GM12878 (cell line): ENCODE measurements around the gene CHCHD3. TPM values are rescaled to one million over a fixed set of nuclear protein-coding genes. Genes with fewer than 3 reads are reported as not detected.

ENCODE experiments used
- ATAC-seq: fragments of 200-7000 bp; cut with Tn5 transposase; 3 replicates; pipeline ENCODE4 v1.9.1; 2020; ENCODE audit warnings: mild to moderate bottlenecking, moderate library complexity
- BruUV-seq: library from RNA; stranded (reverse); fragments of 400-500 nt; replicated peaks from 2 replicates; lab custom pipeline; 2021; lab: Mats Ljungman, UMichigan
- CTCF ChIA-PET: fragments of 300-600 bp; sonication (Branson Sonifier 250); formaldehyde crosslinking; extraction: SDS; loops from one replicate; lab custom pipeline; 2021; ENCODE audit warnings: inconsistent platforms; lab: Yijun Ruan, JAX
- POLR2A ChIA-PET: fragments of 350-600 bp; formaldehyde crosslinking; extraction: SDS; loops from one replicate; lab custom pipeline; 2021; ENCODE audit warnings: inconsistent platforms; lab: Charles Lee
- RAD21 ChIA-PET: fragments of 300-600 bp; sonication (Branson Sonifier 250); formaldehyde crosslinking; loops from one replicate; lab custom pipeline; 2023; ENCODE audit warnings: antibody characterized with exemption; ENCODE audit not compliant: unreplicated experiment; lab: Charles Lee
- SMC1A ChIA-PET: fragments of 300-600 bp; sonication (Branson Sonifier 250); formaldehyde crosslinking; loops from one replicate; lab custom pipeline; 2023; ENCODE audit not compliant: unreplicated experiment, uncharacterized antibody; lab: Charles Lee
- DNase-seq: peaks from one replicate; pipeline ENCODE4 v3.0.0-alpha.2; 2011; ENCODE audit warnings: low read depth, low spot score
- FAIRE-seq: peaks from 3 replicates; lab custom pipeline; 2011; peaks lifted over from hg19 to GRCh38; lab: Jason Lieb, UNC
- H2AFZ ChIP-seq: 2 replicates; pipeline ENCODE4 v1.6.0; 2011; ENCODE audit warnings: low read depth, low read length, control low read depth; ENCODE audit not compliant: control insufficient read depth
- H3K27ac ChIP-seq: 2 replicates; pipeline ENCODE4 v1.5.1; 2011; ENCODE audit warnings: control low read depth; ENCODE audit not compliant: control insufficient read depth, insufficient read depth
- H3K27me3 ChIP-seq, 2 experiments: replicated peaks in 1 of 2; 2 replicates each; pipeline versions ENCODE4 v1.6.0 to v1.6.1; 2011; ENCODE audit warnings: low read length in 1 of 2; ENCODE audit not compliant: control insufficient read depth in 2 of 2, insufficient read depth in 2 of 2
- H3K36me3 ChIP-seq, 2 experiments: 2 replicates each; pipeline ENCODE4 v1.5.1; 2011; ENCODE audit warnings: low read length in 1 of 2; ENCODE audit not compliant: control insufficient read depth in 2 of 2, insufficient read depth in 2 of 2
- H3K4me1 ChIP-seq: 2 replicates; pipeline ENCODE4 v1.6.1; 2011; ENCODE audit warnings: mild to moderate bottlenecking, low read length, moderate library complexity, mixed read lengths; ENCODE audit not compliant: control insufficient read depth, insufficient read depth
- H3K4me2 ChIP-seq: 2 replicates; pipeline ENCODE4 v1.6.0; 2011; ENCODE audit warnings: control low read depth; ENCODE audit not compliant: control insufficient read depth, insufficient read depth
- H3K4me3 ChIP-seq: fragments of 200-600 bp; sonication (generic); 2 replicates; pipeline ENCODE4 v1.5.1; 2016
- H3K79me2 ChIP-seq: 2 replicates; pipeline ENCODE4 v1.6.0; 2011; ENCODE audit warnings: low read length; ENCODE audit not compliant: control insufficient read depth, insufficient read depth
- H3K9ac ChIP-seq: 2 replicates; pipeline ENCODE4 v1.8.0; 2011; ENCODE audit warnings: low read length, control low read depth, mixed read lengths; ENCODE audit not compliant: control insufficient read depth, insufficient read depth
- H3K9me3 ChIP-seq: replicated peaks from 3 replicates; pipeline ENCODE4 v1.5.1; 2011; ENCODE audit warnings: mild to moderate bottlenecking, low read length; ENCODE audit not compliant: control insufficient read depth, insufficient read depth
- H4K20me1 ChIP-seq: 2 replicates; pipeline ENCODE4 v1.6.0; 2011; ENCODE audit not compliant: control insufficient read depth, insufficient read depth
- BMI1 ChIP-seq: fragments of 450-650 bp; IDR thresholded peaks from 2 replicates; pipeline ENCODE4 v1.6.1; 2016; ENCODE audit warnings: mild to moderate bottlenecking, moderate library complexity, borderline replicate concordance
- CEBPB ChIP-seq, 2 experiments: fragments of 150-350 bp in 1 of 2; IDR thresholded peaks; 2 replicates each; pipeline ENCODE4 v1.6.1; 2012 to 2014; ENCODE audit warnings: low read depth in 2 of 2, low read length in 2 of 2, borderline replicate concordance in 1 of 2, inconsistent platforms in 1 of 2
- KAT2A ChIP-seq: conservative IDR thresholded peaks from 2 replicates; pipeline ENCODE4 v1.6.1; 2011; ENCODE audit warnings: low read depth, low read length; ENCODE audit not compliant: control insufficient read depth
- SMAD1 ChIP-seq: fragments of 450-650 bp; IDR thresholded peaks from 2 replicates; pipeline ENCODE4 v1.6.1; 2018; ENCODE audit warnings: mild to moderate bottlenecking, low read depth; ENCODE audit not compliant: partially characterized antibody
- SMAD5 ChIP-seq: IDR thresholded peaks from 2 replicates; pipeline ENCODE4 v1.6.1; 2016; ENCODE audit warnings: antibody characterized with exemption, low read depth
- TCF12 ChIP-seq: IDR thresholded peaks from 2 replicates; pipeline ENCODE4 v1.6.1; 2011; ENCODE audit warnings: low read depth, mild to moderate bottlenecking, low read length
- ZBED1 ChIP-seq: IDR thresholded peaks from 2 replicates; pipeline ENCODE4 v1.6.1; 2016; ENCODE audit warnings: borderline replicate concordance
- ZNF217 ChIP-seq: fragments of 450-650 bp; IDR thresholded peaks from 2 replicates; pipeline ENCODE4 v1.6.1; 2017; ENCODE audit warnings: antibody characterized with exemption, mild to moderate bottlenecking
- WGBS: methylation state at CpG from one replicate; pipeline ENCODE4 v1.1.6; 2016; ENCODE audit warnings: low lambda C conversion rate; ENCODE audit not compliant: insufficient replicate concordance, insufficient coverage; ENCODE audit errors: missing lambda C conversion rate; 5-methylcytosine and 5-hydroxymethylcytosine counted together
- in situ Hi-C: fragments of 300-500 bp; cut with MboI; formaldehyde crosslinking; loops from 9 replicates; pipeline ENCODE4 v1.14.3; 2018; ENCODE audit warnings: mixed read lengths
- intact Hi-C: fragments of 100-400 bp; cut with micrococcal nuclease; formaldehyde crosslinking; loops from one replicate; pipeline ENCODE4 v1.14.2; 2022; ENCODE audit not compliant: unreplicated experiment
- polyA plus RNA-seq, 11 experiments: library from polyadenylated mRNA; depleted of rRNA in 4 of 11; unstranded in 6 of 11; stranded (reverse) in 5 of 11; fragments of >200 nt; fragmentation: Nextera tagmentation in 4 of 11; fragmentation: Illumina TruSeq in 1 of 11; extraction: Ambion mirVana in 4 of 11; extraction: Trizol in 1 of 11; gene quantifications; 1 replicate in 1 of 11; 2 replicates in 10 of 11; pipeline versions ENCODE4 v1.2.1 to v1.2.3, GENCODE V29; 2011 to 2016; ENCODE audit warnings: inconsistent platforms in 2 of 11, missing spikeins in 2 of 11, low read depth in 1 of 11
- total RNA-seq, 4 experiments: library from RNA; depleted of rRNA in 3 of 4; stranded (reverse); fragments of >200 nt in 3 of 4; fragmentation: Illumina TruSeq in 1 of 4; extraction: Trizol in 1 of 4; gene quantifications; 2 replicates each; pipeline versions ENCODE4 v1.2.1 to v1.2.3, GENCODE V29; 2013 to 2021
- TF ChIP-seq, protein P1 (sequence below): IDR thresholded peaks from 2 replicates; pipeline ENCODE4 v1.6.1; 2012; ENCODE audit warnings: low read depth, low read length, improper control_type of control experiment
- TF ChIP-seq, protein P2 (sequence below): fragments of 450-650 bp; IDR thresholded peaks from 2 replicates; pipeline ENCODE4 v1.6.1; 2017; ENCODE audit warnings: borderline replicate concordance
- TF ChIP-seq, protein P3 (sequence below): fragments of 450-650 bp; IDR thresholded peaks from 2 replicates; pipeline ENCODE4 v1.6.1; 2014; ENCODE audit warnings: mild to moderate bottlenecking
- TF ChIP-seq, protein P4 (sequence below): IDR thresholded peaks from 2 replicates; pipeline ENCODE4 v1.6.1; 2011; ENCODE audit warnings: borderline replicate concordance, low read depth, mild to moderate bottlenecking, moderate library complexity, low read length; ENCODE audit not compliant: insufficient read depth, poor library complexity, severe bottlenecking
- TF ChIP-seq, protein P5 (sequence below): fragments of 150-350 bp; IDR thresholded peaks from 2 replicates; pipeline ENCODE4 v1.6.1; 2014; ENCODE audit warnings: mild to moderate bottlenecking, low read depth, low read length
- TF ChIP-seq, protein P6 (sequence below): IDR thresholded peaks from 2 replicates; pipeline ENCODE4 v1.6.1; 2011; ENCODE audit warnings: low read depth, mild to moderate bottlenecking, low read length, moderate library complexity, borderline replicate concordance; ENCODE audit errors: extremely low read depth

The CHCHD3 gene
- total and polyA plus RNA-seq, 10 of the 15 experiments (the other 5 are each of a cell fraction or from before 2014, with no cell fraction given) = 38.3 to 178 (median 96.2) TPM

DNA sequence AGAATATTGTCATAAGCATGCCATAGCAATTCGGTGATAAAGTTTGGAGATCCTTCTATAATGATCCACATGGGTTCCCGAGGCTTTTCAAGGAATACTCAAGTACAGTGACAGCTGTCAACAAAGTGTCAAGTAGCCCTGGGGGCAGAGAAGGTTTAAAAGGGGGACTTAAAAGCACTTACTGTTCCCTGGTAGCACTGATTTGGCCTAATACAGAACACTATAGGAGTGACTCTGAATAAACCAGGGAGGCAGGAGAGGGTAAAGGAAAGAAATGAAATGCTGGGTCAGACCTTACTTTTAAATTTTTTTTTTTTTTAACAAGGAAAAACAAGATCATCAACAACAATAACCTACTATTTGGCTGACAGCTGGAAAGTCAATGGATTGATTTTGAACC is 20.1 kb downstream of the CHCHD3 start:
- DNase-seq = no peak
- no peak overlapping the region for H3K9ac ChIP-seq
- in situ Hi-C loops = no loop called here

More for the DNA sequence above, 20.1 kb downstream of the CHCHD3 start:
- no peak for TF ChIP-seq SMAD1
- TF ChIP-seq, protein P1, sequence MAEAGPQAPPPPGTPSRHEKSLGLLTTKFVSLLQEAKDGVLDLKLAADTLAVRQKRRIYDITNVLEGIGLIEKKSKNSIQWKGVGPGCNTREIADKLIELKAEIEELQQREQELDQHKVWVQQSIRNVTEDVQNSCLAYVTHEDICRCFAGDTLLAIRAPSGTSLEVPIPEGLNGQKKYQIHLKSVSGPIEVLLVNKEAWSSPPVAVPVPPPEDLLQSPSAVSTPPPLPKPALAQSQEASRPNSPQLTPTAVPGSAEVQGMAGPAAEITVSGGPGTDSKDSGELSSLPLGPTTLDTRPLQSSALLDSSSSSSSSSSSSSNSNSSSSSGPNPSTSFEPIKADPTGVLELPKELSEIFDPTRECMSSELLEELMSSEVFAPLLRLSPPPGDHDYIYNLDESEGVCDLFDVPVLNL = no peak
- no peak for TF ChIP-seq TCF12
- no peak for TF ChIP-seq BMI1
- TF ChIP-seq CEBPB (IDR thresholded peaks at IDR 0.05; ENCODE audit: borderline replicate concordance in 1 of 2, low read depth in 2 of 2, low read length in 2 of 2) = no peak
- TF ChIP-seq, protein P2, sequence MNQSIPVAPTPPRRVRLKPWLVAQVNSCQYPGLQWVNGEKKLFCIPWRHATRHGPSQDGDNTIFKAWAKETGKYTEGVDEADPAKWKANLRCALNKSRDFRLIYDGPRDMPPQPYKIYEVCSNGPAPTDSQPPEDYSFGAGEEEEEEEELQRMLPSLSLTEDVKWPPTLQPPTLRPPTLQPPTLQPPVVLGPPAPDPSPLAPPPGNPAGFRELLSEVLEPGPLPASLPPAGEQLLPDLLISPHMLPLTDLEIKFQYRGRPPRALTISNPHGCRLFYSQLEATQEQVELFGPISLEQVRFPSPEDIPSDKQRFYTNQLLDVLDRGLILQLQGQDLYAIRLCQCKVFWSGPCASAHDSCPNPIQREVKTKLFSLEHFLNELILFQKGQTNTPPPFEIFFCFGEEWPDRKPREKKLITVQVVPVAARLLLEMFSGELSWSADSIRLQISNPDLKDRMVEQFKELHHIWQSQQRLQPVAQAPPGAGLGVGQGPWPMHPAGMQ = no peak
- TF ChIP-seq SMAD5 = no peak
- no peak for TF ChIP-seq KAT2A
- no peak for TF ChIP-seq ZNF217
- TF ChIP-seq, protein P3, sequence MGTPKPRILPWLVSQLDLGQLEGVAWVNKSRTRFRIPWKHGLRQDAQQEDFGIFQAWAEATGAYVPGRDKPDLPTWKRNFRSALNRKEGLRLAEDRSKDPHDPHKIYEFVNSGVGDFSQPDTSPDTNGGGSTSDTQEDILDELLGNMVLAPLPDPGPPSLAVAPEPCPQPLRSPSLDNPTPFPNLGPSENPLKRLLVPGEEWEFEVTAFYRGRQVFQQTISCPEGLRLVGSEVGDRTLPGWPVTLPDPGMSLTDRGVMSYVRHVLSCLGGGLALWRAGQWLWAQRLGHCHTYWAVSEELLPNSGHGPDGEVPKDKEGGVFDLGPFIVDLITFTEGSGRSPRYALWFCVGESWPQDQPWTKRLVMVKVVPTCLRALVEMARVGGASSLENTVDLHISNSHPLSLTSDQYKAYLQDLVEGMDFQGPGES = no peak
- TF ChIP-seq, protein P4, sequence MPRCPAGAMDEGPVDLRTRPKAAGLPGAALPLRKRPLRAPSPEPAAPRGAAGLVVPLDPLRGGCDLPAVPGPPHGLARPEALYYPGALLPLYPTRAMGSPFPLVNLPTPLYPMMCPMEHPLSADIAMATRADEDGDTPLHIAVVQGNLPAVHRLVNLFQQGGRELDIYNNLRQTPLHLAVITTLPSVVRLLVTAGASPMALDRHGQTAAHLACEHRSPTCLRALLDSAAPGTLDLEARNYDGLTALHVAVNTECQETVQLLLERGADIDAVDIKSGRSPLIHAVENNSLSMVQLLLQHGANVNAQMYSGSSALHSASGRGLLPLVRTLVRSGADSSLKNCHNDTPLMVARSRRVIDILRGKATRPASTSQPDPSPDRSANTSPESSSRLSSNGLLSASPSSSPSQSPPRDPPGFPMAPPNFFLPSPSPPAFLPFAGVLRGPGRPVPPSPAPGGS = no peak
- TF ChIP-seq, protein P5, sequence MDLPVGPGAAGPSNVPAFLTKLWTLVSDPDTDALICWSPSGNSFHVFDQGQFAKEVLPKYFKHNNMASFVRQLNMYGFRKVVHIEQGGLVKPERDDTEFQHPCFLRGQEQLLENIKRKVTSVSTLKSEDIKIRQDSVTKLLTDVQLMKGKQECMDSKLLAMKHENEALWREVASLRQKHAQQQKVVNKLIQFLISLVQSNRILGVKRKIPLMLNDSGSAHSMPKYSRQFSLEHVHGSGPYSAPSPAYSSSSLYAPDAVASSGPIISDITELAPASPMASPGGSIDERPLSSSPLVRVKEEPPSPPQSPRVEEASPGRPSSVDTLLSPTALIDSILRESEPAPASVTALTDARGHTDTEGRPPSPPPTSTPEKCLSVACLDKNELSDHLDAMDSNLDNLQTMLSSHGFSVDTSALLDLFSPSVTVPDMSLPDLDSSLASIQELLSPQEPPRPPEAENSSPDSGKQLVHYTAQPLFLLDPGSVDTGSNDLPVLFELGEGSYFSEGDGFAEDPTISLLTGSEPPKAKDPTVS = no peak
- TF ChIP-seq, protein P6, sequence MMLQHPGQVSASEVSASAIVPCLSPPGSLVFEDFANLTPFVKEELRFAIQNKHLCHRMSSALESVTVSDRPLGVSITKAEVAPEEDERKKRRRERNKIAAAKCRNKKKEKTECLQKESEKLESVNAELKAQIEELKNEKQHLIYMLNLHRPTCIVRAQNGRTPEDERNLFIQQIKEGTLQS = no peak
- TF ChIP-seq ZBED1 = no peak
- TF ChIP-seq, all 136 proteins: peak for 0
- ATAC-seq (no peak), FAIRE-seq (no peak)
- peaks cover 28% of the 10 kb centered on the region for H3K79me2 ChIP-seq
- ChIA-PET SMC1A (no interaction called here), POLR2A (no interaction called here), CTCF (interaction anchor here (1.3 kb wide), 1 partner anchor 13 kb away, joined by 3 read pairs; no protein-coding TSS in a partner anchor), RAD21 (no interaction called here)
- intact Hi-C loops = no loop called here
- peaks cover 0 to 2% of the 10 kb centered on the region in 2 experiments; a peak in 2 of 4 replicates for H3K36me3 ChIP-seq
- H4K20me1 ChIP-seq = no peaks in the 10 kb centered on the region
- no peak overlapping the region for H3K27ac ChIP-seq
- no peak overlapping the region for H3K4me2 ChIP-seq
- no peak overlapping the region for H3K4me3 ChIP-seq
- H3K4me1 ChIP-seq = peaks cover 10% of the 10 kb centered on the region
- no peak overlapping the region for H2AFZ ChIP-seq
- H3K9me3 ChIP-seq = no peaks in the 10 kb centered on the region; the same call in 2 of the 3 replicates
- BruUV-seq = no TSS peak
- 98% methylated on average over 2 of the region's 2 CpGs for WGBS
- H3K27me3 ChIP-seq = no peaks in the 10 kb centered on the region
